Gastroesophageal sphincter (tissue), 3 donors: ENCODE data around the gene FKRP.

ENCODE experiments used
- CTCF ChIP-seq, 4 experiments: fragments of 200-600 bp in 2 of 4; fragments of 450-650 bp in 2 of 4; sonication (generic) in 1 of 4; IDR thresholded peaks; one replicate each; pipeline ENCODE4 v1.5.1; 2017 to 2019; ENCODE audit warnings: antibody characterized with exemption in 4 of 4, mild to moderate bottlenecking in 2 of 4, moderate library complexity in 2 of 4
- POLR2A ChIP-seq, 2 donors: fragments of 450-650 bp; IDR thresholded peaks; one replicate each; pipeline ENCODE4 v1.6.1; 2017; ENCODE audit warnings: antibody characterized with exemption in 2 of 2, mild to moderate bottlenecking in 2 of 2, moderate library complexity in 1 of 2
- POLR2AphosphoS5 ChIP-seq: sonication (generic); formaldehyde crosslinking; IDR thresholded peaks from one replicate; pipeline ENCODE4 v1.6.1; 2017; ENCODE audit warnings: antibody characterized with exemption

DNA sequence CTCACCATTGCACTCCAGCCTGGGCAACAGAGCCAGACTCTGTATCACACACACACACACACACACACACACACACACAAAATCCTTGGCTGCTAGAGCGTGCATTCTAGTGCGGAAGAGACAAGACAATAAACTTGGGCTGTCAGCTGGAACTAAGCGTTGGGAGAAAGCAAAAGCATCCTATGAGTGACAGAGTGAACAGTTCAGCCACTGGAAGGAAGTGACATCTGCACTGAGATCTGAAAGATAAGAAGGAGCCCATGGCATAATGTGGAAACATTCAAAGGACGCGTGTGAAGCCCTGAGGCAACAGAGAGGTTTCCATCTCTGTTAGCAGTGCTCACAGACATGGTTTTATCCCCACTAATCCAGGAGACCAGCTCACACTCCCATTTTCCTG, 46.1 kb downstream of the FKRP start:
- no peak for TF ChIP-seq CTCF (IDR thresholded peaks at IDR 0.05)
- no peak for TF ChIP-seq POLR2A (IDR thresholded peaks at IDR 0.05)
- no peak for TF ChIP-seq POLR2AphosphoS5
